Transverse colon (tissue), 3 donors: ENCODE results near the gene MTFP1.

Experiments used
- CTCF ChIP-seq, 5 experiments: fragments of 200-600 bp in 3 of 5; fragments of 450-650 bp in 2 of 5; sonication (generic) in 3 of 5; IDR thresholded peaks; 1 replicate in 2 of 5; 2 replicates in 3 of 5; pipeline ENCODE4 v1.5.1; 2016 to 2017; ENCODE audit warnings: antibody characterized with exemption in 5 of 5, inconsistent platforms in 3 of 5, mild to moderate bottlenecking in 2 of 5, moderate library complexity in 1 of 5
- POLR2A ChIP-seq: fragments of 450-650 bp; IDR thresholded peaks from one replicate; pipeline ENCODE4 v1.6.1; 2016; ENCODE audit warnings: antibody characterized with exemption, mild to moderate bottlenecking, moderate library complexity

DNA sequence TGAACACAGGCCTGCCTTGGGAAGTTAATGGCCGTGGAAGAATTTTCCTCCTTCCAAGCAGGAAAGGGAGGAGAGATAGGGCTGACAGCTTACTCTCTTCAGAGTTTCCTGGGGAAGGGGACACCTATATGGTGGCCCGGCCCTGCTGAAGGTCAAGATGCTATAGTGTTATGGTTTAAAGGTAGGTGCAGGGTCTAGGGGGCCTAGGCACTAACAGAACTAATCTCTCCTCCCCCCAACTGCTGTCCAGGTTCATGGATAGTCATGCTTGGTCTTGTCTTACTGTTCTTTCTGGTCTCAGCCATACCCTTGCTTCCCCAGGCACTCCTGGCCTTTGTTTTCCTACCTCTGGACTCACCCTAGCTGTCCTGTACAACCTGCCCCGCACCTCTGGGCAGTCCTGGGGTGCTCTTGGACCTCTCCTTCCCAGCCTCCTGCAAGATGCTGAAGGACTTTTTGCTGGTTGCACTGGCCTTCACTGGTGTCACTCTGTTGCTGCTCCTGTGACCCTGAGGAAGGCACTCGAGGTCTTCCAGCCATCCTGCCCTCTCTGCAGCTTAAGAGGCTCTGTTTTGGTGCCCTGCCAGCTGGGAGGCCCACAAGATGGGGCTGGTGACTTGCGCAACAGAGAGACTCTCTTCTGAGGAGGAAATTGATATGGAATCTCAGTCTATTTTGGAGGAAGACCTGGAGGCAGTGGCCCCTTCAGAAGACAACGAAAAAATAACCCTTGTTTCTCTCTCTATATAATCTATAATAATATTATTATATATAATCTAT lies 28.4 kb downstream of the MTFP1 start:
- TF ChIP-seq POLR2A = no peak
- no peak for TF ChIP-seq CTCF (IDR thresholded peaks at IDR 0.05)
